DLD1 (cell line): ENCODE measurements around the gene CLIC4.
"Not testable (repeated sequence)": the region's sequence is repeated elsewhere in the genome, so short reads cannot be mapped to it uniquely, and the experiment has no call there.

Experiments
- in situ Hi-C: cut with HindIII; loops from 2 replicates; pipeline ENCODE4 v1.10.0; 2017; ENCODE audit warnings: low sequenced_read_pairs

CLIC4 gene

GRCh38 chr1:24745711-24746413 is 615 bp downstream of the CLIC4 start:
- in situ Hi-C loops: no loop called here

GRCh38 chr1:24748191-24749121 is 3.2 kb downstream of the CLIC4 start:
- in situ Hi-C loops: no loop called here

GRCh38 chr1:24749252-24749651 is 4.0 kb downstream of the CLIC4 start:
- in situ Hi-C loops: no loop called here

- in situ Hi-C loops: no loop called here
Measured at GRCh38 chr1:24749886-24750285, 4.6 kb downstream of the CLIC4 start.

- in situ Hi-C loops: no loop called here
Measured at GRCh38 chr1:24751833-24752232, 6.6 kb downstream of the CLIC4 start.

GRCh38 chr1:24752305-24752704 is 7.1 kb downstream of the CLIC4 start:
- in situ Hi-C loops: no loop called here

- in situ Hi-C loops: no loop called here
Measured at GRCh38 chr1:24754229-24754628, 9.0 kb downstream of the CLIC4 start.

- in situ Hi-C loops: not testable (repeated sequence)
Measured at GRCh38 chr1:24755323-24755722, 10.1 kb downstream of the CLIC4 start.

GRCh38 chr1:24756395-24756794 is 11.1 kb downstream of the CLIC4 start:
- in situ Hi-C loops: no loop called here

- in situ Hi-C loops: no loop called here
Measured at GRCh38 chr1:24759492-24759891, 14.2 kb downstream of the CLIC4 start.

GRCh38 chr1:24761582-24761981 is 16.3 kb downstream of the CLIC4 start:
- in situ Hi-C loops: no loop called here

GRCh38 chr1:24762133-24762676 is 17.0 kb downstream of the CLIC4 start:
- in situ Hi-C loops: no loop called here

GRCh38 chr1:24763671-24764070 is 18.4 kb downstream of the CLIC4 start:
- in situ Hi-C loops: no loop called here

GRCh38 chr1:24764439-24764838 is 19.2 kb downstream of the CLIC4 start:
- in situ Hi-C loops: no loop called here

- in situ Hi-C loops: no loop called here
Measured at GRCh38 chr1:24764848-24765247, 19.6 kb downstream of the CLIC4 start.

- in situ Hi-C loops: no loop called here
Measured at GRCh38 chr1:24765308-24765988, 20.2 kb downstream of the CLIC4 start.

GRCh38 chr1:24767351-24767750 is 22.1 kb downstream of the CLIC4 start:
- in situ Hi-C loops: no loop called here

GRCh38 chr1:24768873-24769605 is 23.8 kb downstream of the CLIC4 start:
- in situ Hi-C loops: no loop called here

GRCh38 chr1:24769656-24770651 is 24.7 kb downstream of the CLIC4 start:
- in situ Hi-C loops: no loop called here
